CD4-positive, alpha-beta T cell treated with Interferon alpha-2 for 1 hour (primary cell): ENCODE results near the gene ECE2.
"Not testable (repeated sequence)": the region's sequence is repeated elsewhere in the genome, so short reads cannot be mapped to it uniquely, and the experiment has no call there.

Experiments
- DNase-seq, 2 donors: peaks; one replicate each; pipeline ENCODE4 v3.0.0-alpha.2; 2020 to 2022

Gene ECE2

DNA sequence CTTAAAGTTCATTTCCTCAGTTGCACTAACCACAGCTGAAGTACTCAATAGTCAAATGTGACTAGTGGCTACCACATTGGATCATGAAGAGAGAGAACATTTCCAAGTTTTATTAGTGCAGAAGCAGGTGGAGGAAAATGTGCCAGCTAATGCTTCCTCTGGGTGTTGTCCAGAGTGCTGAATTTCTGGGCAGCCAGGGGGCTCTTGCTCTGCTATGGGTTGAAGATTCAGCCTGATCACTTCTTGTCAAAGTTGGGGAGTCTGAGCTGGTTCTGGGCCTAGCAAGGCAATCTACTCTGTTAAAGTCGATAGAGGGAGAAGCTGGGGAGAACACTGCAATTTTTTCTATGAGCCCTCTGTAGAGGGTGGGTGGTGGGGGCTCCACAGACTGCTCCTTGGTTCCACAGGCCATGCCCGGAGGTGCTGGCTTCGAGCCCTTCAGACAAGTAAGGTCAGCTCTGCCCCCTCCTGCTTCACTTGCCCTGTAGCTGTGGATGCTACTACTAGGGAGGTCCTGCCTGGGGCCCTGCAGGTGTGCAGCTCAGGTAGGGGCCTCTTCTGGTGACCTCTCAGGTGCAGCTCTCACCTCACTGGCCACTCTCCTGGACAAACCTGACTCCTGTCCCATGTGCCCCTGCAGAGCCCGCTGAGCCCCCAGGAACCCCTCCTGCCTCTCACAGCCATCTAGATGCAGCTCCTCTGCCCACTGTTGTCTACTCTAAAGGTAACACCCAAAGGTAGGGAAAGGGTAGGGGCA is 35.3 kb upstream of the ECE2 start:
- DNase-seq: no peak

DNA sequence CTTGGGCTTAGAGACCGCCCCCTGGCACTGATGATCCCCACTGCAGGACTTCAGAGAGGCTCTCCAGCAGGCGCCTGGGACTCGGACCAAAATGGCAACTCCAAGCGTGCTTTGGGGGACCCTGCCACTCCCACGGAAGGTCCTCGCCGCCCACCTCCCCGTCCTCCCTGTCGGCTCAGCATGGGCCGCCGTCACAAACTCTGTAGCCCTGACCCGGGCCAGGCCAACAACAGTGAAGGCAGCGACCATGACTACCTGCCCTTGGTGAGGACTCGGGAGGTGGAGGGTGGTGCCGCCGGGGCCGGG is 34.7 kb upstream of the ECE2 start:
- no peak for DNase-seq

DNA sequence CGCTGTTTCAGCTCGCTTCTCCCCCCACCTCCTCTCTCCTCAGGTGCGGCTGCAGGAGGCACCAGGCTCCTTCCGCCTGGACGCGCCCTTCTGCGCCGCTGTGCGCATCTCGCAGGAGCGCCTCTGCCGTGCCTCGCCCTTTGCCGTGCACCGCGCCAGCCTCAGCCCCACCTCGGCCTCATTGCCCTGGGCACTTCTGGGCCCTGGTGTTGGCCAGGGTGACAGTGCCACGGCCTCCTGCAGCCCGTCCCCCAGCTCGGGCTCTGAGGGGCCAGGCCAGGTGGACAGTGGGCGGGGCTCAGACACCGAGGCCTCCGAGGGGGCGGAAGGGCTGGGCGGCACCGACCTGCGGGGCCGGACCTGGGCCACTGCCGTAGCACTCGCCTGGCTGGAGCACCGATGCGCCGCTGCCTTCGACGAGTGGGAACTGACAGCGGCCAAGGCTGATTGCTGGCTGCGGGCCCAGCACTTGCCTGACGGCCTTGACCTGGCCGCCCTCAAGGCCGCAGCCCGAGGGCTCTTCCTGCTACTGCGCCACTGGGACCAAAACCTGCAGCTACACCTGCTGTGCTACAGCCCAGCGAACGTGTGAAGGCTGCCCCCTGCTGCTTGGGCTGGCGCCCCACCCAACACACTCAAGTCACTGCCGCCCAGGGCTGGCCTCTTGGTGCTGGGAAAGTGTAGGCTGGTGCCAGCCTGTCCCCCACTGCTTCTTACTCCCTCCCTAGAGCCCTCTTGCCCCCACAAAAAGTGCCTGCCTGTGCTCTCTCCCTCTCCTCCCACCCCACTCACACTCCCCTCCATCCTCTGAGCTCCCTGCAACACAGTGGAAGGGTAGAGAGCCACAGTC is 34.1 kb upstream of the ECE2 start:
- DNase-seq: no peak

DNA sequence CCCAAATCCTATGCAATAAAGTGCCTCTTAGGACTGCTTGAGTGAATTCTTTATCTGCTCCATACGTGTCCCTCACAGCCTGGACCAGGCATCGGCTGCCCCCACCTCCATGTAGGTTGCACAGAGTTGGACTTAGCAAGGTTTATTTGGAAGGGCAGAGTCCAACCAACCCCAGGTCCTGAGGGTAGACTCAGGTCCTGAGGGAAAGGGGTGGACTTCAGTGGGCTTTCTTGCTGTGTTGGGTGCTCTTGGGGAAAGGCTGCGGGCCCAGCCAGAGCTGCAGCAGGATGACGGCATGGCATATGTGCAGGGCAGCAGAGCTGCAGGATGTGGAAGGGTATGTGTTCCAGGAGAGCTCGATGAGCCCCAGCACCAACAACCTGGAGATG is 33.5 kb upstream of the ECE2 start:
- no peak for DNase-seq

DNA sequence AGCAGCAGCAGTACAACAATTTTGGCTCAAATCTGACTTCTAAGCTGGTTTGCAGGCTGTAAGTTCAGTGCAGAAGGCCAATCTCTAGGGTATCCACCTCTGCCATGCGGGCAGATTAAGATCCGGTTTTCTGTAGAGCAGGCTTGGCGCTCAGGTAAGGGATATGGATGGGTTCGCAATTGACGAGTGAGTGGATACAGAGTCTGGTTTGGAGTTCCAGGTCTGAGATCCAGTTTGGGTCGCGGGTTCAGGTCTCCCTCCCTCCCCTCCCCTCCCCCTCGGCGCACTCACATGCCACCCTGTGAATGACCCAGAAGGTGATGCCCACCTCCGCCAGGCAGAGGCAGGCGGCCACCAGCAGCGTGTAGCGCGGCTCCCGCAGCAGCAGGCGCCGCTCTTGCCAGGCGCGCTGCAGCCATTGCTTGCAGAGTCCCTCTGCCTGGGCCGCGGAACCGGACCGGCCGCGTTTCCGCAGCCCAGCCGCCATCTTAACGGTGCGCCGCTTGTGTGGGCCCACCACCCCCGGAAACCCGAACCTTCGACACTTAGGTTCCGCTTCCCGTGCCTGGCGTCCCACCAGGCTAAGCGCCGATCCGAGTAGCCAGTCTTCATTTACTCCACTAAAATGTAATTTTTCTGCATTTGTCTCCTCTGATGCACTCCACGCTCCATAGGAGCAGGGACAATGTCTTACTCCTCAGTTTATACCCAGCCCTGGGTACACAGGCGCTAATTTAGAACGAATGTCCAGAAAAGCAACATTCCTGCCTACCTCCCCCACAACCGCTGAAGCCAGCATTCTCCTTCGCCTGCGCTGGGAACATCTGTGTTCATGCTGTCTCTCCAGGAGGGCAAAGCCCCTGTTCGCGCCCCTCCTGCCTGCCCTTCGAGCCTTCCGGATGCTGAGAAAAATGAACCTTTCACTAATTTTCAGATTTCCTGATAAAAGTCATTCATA is 27.1 kb upstream of the ECE2 start, which contains the start of gene ALG3:
Gene ALG3 (minus strand): TSS at position 509 of the 958 bp plus-strand sequence. CDS start 22 bp downstream, at position 487.
- peak; percentile 81 to 90 for DNase-seq

DNA sequence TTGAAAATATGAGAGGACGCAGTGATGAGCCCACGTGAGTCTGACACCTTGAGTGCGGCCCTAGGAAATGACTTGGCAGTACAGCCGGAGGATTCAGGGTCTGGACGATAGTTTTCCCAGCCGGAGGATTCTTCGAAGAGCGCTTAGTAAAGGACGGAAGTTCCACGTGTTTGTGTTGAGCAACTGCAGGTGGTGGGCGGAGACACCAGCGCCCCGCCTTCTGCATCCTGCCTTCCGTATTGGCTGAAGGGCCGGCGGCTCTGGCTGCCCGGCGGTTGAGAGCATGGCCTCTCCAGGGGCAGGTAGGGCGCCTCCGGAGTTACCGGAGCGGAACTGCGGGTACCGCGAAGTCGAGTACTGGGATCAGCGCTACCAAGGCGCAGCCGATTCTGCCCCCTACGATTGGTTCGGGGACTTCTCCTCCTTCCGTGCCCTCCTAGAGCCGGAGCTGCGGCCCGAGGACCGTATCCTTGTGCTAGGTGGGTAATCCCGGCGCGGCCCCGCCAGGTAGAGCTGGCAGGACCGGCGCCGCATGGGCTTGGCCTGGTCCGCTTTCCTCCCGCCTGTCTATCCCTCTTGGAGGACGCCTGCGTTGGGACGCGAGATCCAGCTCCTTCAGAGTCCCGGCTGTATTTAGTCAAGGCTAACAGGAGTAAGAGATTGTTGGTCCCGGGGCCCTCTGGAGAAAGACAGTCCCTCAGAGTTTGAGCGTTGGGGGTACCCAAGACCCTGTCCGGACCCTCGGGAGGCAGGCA is 26.2 kb upstream of the ECE2 start, which contains the start of gene EEF1AKMT4:
Gene EEF1AKMT4 (plus strand): TSS at position 261 of the 755 bp plus-strand sequence. CDS start 23 bp downstream, at position 284.
- DNase-seq: peak; percentile 98

DNA sequence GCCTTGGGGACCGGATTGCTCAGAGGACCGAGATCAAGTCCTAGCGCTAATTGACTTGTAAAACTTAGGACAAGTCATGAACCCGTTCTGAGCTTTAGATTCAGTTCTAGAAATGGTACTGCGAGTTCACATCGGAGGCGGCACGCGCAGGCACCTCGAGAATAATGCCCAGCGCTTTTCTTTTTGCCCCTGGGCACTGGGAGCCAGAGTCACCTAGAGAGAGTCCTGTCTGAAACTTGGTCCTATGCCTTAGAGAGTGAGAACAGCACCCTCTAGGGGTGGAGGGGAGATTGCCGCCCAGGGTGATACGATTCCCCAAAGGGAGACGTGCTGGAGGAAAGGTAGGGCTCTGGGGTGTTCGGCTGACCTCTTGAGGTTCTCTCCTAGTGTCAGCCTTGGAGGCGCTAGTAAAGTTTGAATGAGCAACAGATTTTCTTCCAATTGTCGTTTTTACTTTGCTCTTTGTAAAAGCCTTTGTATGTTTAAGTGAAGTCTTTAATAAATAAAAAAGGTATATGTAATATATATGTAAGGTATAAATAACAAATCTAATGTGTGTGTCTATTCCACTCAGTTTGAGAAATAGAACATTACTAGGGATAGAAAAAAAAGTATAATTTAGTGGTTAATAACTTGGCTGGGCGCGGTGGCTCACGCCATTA is 25.5 kb upstream of the ECE2 start:
- peak; percentile 86 to 91 for DNase-seq

DNA sequence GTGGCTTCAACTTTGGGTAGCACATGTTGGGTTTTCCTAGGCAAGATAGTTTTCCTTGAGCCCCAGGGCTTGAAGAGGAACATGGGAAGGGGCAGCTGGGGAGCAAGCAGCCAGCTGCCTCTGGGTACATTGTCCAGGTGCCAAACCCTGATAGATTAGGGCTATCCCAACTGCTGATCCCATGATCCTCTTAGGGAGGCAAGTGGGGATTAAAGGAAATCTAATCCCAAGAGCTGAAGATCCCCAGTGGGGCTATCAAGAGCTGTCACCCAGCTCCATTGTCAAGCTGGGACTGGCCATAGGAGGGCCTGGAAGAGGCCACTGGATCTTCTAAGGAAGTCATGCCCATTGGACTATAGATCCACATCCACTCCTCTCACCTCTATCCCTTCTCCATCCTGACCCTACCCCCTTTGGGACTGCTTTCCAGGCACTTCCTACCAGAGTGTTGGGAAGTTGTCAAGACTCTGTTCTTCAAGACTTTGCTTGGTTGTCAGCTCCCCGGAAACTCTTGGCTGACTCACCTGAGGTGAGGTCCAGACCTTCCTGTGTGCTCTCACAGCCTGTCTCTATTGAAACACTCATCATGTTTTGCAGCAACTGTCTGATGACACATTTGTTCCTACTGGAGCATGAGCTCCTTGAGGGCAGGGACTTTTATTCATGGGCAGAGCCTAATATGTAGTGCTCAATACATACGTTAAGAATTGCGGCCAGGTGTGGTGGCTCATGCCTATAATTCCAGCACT is 20.4 kb upstream of the ECE2 start:
- no peak for DNase-seq

DNA sequence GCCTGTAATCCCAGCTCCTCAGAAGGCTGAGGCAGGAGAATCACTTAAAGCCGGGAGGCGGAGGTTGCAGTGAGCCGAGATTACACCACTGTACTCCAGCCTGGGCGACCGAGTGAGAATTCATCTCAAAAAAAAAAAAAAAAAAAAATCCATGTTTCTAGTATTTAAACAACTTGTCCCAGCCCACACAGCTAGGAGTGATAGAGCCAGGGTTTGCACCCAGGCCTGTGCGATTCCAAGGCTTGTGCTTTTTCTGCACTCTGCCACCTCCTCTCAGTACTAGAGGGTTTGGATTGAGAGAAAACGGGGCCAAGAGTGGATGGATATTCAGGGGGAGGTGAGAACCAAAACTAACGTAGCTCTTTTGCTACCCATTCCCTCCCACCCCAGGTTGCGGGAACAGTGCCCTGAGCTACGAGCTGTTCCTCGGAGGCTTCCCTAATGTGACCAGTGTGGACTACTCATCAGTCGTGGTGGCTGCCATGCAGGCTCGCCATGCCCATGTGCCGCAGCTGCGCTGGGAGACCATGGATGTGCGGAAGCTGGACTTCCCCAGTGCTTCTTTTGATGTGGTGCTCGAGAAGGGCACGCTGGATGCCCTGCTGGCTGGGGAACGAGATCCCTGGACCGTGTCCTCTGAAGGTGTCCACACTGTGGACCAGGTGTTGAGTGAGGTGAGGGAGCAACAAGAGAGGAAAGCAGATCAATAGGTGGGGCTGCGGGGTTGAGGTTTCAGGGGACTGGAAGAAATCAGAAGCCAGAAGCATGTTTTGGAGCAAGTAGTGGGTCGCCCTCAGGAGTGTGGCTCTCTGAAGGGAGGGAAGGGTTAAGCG is 18.5 kb upstream of the ECE2 start:
- DNase-seq: no peak

DNA sequence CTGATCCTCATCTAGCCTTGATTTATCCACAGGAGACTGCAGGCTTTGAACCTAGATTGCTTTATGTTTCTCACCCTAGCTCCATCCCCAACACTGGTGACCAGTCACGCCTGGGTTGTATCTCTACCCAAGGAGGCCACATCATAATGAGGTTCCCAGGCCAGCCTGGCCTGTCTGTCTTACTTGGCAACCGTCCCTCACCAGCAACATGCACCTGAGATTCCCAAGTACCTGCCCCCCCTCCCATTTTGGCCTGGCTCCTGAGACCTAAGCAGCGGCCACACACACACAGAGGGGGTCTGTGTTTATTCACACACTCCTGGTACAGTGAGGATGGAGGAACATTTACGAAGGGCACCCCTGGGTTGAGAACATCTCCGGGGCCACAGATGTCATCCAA is 16.9 kb upstream of the ECE2 start:
- no peak for DNase-seq

DNA sequence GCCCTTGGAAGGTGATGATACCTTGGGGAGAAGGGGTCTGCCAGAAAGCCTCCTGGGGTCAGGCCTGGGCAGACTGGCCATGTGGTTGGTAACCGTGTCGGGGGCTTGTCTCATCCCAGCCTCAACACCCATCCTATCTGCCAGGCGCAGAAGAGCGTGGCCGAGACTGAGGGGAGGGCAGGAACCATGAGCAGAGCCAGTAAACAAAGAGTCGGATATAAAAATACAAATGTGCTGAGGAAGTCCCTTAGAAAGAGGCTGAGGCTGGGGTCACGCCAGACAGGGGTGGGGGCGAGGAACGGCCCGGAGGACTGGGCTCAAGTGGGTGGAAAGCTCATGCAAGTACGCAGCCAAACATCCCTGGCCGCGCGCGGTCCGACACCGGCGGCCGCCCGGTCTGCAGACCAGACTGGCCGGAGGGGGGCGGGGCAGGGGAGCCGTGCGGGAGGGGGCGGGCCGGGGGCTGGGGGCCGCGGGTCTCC is 16.4 kb upstream of the ECE2 start:
- DNase-seq: no peak

DNA sequence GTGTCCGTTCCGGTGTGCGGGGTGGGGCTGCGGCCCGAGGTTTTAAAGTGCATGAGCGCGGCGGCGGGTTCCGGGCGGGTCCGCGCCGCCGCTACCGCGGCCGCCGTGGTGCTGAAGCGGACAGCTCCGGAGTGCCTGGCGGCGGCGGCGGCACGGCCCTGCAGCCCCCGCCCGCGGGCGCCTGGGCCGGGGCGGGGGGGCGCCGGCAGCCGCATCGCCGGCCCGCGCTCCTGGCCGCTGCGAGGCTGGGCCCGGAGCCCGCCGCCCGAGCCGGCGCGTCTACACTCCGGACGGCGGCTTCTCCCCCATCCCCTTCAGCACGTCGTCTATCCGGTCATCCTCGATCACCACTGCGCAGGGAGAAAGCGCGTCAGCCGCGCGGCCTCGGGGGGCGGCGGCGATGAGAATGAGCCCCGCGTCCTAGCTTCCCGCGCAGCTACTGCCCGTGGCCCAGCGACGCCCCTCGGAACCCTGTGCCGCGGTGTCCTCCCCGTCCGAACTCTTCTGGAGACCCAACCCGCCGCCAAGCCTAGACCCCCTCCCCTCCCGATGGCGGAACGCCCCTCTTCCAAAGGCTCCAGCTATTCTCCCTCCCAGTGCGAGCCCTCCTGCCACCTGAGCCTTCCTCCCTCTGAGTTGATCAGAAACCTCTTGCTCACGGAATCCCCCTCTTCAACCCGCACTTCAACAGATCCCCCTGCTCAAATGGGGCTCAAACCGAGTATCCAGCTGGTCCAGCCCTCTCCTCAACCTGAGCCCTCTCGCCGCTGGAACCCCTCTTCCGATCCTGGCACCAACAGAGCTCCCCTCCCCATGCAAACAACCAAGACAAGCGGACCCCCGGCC is 15.7 kb upstream of the ECE2 start:
- peak; percentile 14 to 46 for DNase-seq

DNA sequence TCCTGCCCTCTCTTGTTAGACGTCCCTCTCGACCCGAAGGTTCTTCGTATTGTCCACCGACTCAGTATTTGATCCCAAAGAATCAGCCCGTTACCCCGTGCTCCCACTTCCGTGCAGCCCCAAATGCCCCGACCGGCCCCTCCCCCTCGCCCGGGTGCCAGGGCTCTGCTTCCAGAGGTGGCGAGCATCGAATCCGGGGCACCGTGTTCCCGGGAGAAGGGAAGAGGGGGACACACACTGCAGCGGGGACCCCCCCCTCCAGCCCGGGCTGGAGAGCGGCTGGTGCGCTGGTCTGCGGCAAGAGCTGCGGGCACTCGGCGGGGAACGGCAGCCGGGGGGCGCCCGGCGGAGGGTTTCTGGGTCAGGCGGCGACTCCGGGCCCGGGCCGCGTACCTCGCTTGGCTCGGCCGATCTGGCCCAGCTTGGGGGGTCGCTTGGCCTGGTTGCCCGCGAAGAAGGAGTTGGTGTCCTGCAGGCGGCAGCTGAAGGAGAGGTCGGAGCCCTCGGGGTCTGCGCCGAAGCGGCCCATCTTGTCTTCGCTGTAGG is 15.0 kb upstream of the ECE2 start:
- no peak for DNase-seq

DNA sequence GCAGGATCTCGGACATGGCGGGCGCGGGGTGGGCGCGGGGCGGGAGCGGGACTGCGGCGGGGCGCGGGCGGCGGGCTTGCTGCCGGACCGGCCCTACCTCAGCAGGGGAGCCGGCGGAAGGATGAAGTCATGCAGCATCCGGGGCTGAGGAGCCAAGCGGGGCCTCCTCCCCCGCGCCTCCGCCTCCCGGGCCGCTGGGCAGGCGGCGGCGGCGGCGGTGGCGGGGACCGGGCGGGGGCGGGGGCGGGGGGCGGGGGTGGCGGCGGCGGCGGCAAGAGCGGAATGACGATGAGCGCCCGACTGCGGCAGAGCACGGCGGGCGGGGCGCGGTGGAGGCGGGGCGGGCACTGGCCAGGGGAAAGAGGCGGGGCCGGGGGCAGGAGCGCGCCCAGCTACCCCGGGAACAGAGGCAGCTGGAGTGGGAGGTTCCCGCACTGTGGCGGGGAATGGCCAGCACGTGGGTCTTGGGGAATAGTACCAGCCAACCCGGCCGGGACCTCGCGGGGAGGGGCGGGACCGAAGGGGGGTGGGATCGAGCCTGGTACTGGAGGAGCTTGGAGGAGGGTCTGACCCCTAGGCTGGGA is 14.5 kb upstream of the ECE2 start, which contains the start of gene CAMK2N2:
Gene CAMK2N2 (minus strand): TSS at position 284 of the 584 bp plus-strand sequence. CDS start 268 bp downstream, at position 16.
- peak; percentile 26 to 73 for DNase-seq

DNA sequence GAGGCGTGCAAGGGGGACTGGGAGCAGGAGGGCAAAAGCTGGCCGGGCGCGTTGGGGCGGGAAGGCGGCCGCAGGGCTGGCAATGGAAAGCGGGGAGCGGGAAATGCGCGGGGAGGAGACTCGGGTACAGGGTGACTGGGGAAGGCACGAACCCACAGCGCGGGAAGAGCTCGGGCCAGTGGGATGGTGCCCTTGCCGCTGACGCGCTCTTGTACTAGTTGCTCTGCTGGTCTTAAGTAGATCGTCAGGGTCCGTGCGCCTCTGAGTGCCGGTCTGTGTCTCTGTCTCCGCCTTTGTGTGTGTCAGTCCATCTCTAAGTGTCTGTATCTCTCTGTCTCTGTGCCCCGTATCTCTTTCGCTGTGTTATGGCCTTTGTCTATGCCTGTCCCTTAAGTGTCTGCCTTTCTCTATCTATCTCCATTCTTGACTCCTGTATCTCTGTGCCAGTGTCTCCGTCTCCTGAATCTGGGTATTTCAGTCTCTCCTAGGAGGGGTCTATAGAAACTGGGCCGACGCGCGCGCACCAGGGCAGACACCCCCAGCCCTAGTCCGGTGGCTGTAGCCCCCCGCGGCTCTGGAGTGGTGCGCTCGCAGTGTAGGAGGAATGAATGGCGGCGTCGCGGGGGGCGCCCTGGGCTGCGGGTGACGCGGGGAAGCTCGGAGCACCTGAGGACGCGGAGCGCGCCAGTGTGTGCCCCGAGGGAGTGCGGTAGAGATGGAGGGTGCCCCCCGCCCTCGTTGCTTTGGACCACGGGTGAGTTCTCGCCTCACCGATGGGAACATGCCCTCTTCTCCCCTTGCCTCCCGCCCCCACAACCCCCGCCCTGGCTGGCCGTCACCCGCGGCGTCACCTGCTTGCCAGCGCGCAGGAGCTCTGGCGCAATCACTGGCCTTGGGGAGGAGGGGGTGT is 13.7 kb upstream of the ECE2 start:
- DNase-seq: peak in 1 of 2 donors; percentile 15

DNA sequence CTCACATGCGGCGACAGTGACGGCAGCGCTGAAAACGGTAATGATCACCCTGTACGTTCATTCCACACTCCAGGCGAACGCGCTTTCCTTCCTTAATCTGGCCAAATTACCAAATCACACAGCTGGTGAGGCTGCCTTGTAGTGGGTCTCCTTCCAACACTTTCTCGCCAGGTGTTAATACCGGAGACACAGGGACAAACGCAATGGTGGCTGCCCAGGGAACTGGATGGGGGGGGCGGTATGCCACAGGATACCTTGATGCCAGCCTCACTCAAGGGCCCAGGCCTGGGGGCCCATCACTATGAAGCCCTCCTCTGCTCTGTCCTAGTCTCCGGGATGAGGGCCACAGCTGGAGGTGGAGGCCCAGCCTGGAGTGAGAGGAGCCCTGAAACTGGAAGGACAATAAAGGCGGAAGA is 13.1 kb upstream of the ECE2 start:
- no peak for DNase-seq

DNA sequence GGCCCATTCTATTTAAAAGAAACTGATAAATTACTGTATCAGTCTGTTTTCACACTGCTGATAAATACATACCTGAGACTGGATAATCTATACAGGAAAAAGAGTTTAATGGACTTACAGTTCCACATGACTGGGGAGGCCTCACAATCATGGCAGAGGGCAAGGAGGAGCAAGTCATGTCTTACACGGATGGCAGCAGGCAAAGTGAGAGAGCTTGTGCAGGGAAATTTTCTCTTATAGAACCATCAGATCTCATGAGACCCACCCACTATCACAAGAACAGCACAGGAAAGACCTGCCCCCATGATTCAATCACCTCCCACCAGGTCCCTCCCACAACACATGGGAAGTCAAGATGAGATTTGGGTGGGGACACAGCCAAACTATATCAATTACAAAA is 8.6 kb upstream of the ECE2 start:
- DNase-seq: not testable (repeated sequence)
